Stimulated activated CD4-positive, alpha-beta T cell treated with anti-CD3 and anti-CD28 coated beads, TNF-alpha, amount 100 ng/mL, for 48 hours (primary cell): ENCODE results near the gene EIF3I.

Experiments used
- DNase-seq, 3 donors: peaks; one replicate each; pipeline ENCODE4 v3.0.0-alpha.2; 2020; ENCODE audit warnings: low read depth in 3 of 3

The EIF3I gene

GRCh38 chr1:32198237-32199042, 23.8 kb upstream of the EIF3I start:
- DNase-seq: no peak

DNA sequence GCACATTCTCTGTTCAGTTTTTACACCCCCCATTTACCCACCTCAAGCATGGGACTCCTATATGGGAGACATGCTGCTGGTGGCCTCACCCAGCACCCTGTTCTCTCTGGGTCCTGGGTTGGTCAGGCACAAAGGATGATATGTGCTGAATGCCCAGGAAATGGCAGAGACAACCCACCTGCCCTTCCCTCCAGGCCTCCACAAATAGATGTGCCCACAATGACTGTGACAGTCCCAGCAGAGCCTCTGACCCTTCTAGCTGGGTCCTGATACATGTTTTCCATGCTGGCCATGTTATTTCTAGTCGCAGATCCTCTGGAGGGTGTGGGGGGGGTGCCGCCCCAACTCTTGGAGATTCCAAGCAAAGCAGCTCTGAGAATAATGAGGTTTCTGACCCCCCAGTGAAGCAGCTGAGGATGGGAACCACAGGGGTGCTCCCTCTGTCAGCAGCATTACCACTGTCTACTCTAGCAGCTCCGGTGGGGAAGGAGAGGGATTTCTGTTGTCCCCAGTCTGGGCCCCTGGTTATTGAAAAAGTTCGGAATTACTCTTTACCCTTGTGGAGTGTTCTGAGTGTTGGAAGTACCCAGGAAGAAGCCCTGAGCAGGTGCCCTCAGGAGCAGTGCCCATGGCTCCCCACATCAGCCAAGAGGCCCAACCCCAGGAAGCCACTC, 23.0 kb upstream of the EIF3I start:
- DNase-seq: no peak

DNA sequence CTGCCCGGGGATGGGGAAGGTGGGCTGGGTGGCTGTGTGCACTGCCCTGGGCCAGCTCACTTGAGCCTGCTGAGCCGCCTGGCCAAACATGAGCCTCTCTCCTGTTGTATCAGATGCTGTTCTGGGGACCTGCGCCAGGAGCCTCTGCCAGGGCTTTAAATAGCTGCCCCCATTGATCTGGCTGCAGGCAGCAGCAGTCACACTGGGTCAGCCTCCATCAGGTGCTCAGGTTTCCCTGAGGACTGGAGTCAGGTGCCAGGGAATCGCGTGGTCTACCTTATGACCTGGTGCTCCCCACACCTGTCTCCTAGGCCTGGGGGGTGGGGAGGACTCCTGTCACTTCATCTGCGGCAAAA, 22.5 kb upstream of the EIF3I start:
- DNase-seq: no peak

- peak in 1 of 3 donors; percentile 47 for DNase-seq
Observed at GRCh38 chr1:32200226-32201010, 21.8 kb upstream of the EIF3I start, which contains the start of gene CCDC28B. Gene CCDC28B (plus strand): TSS chr1:32200595. CDS start chr1:32201936, 1,341 bp downstream.

DNA sequence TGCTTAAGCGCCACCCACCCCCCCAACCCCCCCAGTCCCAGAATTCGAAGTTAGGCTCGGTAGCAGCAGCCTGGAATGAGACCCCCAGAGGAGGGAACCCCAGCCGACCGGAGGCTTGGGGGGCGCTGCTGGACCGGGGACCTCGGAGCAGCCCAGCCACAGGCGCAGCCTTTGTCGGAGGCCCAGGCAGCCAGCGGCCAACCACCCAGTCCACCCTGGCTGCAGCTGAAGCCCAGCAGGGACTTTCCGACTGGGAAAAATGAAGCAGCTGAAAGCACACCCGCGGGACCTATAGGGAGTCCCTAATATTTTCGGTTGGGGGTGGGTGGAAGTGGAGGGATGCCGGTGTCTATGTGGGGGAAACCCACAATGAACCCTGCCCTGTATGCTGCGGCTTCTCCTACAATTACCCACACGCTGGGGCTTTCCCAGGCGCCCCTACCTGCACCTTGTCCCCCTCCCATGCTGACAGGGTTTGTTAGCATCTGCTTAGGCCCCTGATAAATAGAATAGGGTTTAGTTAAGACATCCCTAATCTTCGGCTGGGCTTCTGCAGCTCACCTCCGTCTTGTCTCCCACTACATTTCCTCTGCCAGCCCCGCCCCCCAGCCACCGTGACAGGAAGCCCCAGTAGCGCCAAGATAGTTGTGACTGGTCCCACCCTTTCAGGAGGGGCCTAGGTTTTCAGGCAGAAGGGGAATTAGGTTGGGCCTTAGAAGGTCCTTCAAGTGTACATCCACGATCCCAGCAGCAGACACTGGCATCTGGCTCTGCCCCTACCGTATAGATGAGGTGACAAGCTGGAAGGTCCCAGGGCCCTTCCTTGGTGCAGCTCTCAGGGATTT, 21.0 kb upstream of the EIF3I start:
- DNase-seq: peak; percentile 48 to 80 (median 64)

GRCh38 chr1:32204943-32205361, 17.3 kb upstream of the EIF3I start:
- DNase-seq: no peak

- peak; percentile 73 to 87 (median 73) for DNase-seq
Observed at GRCh38 chr1:32205401-32206370, 16.5 kb upstream of the EIF3I start, which contains the start of gene IQCC. Gene IQCC (plus strand): TSS chr1:32205671. CDS start chr1:32205682, 11 bp downstream.

- no peak for DNase-seq
Observed at GRCh38 chr1:32208469-32208868, 13.7 kb upstream of the EIF3I start.

- DNase-seq: no peak
Observed at GRCh38 chr1:32208891-32209328, 13.3 kb upstream of the EIF3I start, which contains the start of gene DCDC2B. Gene DCDC2B (plus strand): TSS chr1:32209089. CDS start chr1:32209094, 5 bp downstream.

DNA sequence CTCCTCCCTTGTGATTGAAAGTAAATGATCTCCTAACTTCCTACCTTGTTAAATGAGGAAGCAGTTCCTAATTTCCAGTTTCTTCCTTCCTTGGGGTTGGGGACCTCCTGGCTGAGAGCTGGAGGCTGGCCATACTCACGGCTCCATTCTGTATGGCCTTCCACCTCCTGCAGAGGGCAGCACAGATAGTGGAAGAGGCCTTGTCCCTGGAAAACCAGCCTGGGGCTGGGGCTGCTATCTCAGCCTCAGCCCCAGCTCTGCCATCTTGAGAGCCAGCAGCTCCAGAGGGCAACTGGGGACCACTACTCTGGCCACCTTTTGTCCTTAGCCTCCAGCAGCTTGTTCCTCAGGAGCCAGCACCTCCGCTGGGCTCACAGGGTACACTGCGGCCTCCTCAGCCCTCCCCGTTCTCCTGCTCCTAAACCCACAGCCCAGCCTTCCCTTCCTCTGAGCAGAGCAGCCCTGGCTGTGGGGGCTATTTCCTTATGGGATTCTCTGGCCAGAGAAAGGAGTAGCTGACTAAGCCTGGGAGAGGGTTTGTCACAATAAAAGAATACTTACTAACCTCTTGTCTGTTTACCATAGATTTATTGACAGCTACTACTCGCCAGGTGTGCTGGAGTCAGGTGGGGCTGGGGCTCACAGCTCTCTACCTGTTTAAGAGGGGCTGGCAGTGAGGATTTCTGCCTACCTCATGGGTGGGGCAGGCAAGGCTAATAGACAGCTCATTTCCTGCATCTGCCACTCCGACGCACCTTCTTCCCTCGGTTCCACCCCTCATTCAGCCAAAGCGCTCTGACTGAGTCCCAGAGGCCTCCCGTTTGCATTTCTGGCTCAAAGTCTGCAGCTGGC, 6.4 kb upstream of the EIF3I start:
- DNase-seq: peak in 2 of 3 donors; percentile 32 to 55

DNA sequence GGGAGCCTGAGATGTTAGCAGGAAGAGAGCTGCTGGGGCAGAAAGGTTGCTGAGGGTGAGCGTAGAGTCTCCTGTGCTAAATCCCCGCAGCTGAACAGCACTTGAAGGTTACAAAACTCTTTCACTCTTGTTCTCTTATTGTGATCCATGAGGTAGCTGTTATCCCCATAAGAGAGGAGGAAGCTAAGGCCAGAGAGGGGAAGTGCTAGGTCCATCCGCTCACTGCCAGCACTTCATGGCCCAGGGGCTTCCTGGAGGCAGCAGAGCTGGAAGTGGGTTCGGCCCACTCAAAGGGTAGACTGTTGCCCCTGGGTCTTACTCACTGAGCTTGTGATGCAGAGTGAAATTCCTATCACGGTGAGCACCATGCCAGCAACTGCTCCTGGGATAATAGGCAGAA, 5.6 kb upstream of the EIF3I start:
- no peak for DNase-seq

DNA sequence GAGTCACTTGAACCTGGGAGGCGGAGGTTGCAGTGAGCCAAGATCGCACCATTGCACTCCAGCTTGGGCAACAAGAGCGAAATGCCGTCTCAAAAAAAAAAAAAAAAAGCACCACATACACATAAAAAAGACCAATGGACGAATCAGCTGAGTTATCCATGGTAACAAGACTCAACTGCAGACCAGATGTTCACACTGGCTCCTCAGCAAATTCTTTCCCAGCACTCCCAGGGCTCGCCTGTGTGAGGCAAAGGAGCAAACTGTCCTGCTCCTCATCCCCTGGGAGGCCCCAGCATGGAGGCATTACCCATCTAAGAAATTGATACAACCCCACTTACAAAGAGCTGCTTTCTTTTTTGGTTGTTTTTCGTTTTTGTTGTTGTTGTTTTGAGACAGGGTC, 3.2 kb upstream of the EIF3I start:
- no peak for DNase-seq

DNA sequence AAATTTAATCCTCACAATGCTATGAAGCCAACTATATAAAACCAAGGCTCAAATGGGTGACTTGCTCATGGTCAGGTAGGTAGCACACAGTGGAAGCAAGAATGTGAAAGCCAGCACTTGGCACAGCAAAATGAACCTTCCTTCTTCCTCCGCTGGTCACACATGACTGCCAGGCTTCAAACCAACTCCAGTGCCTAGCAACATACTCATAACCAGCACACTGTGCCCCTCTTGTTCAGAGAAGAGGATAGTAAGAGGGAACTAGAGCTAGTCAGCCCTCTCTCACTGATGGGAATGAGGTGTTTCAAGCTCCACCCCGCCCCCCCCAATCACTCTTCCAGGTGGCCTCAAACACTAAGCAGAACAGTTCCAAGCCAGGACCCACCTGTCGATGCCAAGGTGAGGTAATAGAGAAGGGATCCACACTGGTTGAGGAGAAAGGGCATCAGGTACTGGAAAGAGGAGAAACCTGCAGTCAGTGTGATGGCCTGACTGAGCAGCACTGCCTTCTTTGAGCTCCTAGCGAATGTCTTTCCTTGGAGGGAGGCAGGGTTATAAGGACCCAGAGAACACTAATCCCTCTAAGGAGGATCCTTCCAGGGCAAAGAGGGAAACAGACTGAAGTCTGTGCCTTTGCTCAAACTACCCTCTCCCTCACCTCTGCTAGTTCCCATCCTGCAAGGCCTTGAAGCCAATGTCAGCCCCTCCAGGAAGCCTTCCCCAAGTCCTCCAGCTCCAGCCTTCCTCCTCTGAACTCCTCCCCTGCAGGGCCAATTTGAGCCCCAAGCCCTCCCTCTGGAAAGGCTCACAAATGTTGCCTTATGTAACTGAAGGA, 1.2 kb upstream of the EIF3I start:
- no peak for DNase-seq

GRCh38 chr1:32221581-32221979, 627 bp upstream of the EIF3I start:
- DNase-seq: no peak

- no peak for DNase-seq
Observed at GRCh38 chr1:32223683-32224082, 1.5 kb downstream of the EIF3I start.

GRCh38 chr1:32224285-32224684, 2.1 kb downstream of the EIF3I start:
- no peak for DNase-seq

DNA sequence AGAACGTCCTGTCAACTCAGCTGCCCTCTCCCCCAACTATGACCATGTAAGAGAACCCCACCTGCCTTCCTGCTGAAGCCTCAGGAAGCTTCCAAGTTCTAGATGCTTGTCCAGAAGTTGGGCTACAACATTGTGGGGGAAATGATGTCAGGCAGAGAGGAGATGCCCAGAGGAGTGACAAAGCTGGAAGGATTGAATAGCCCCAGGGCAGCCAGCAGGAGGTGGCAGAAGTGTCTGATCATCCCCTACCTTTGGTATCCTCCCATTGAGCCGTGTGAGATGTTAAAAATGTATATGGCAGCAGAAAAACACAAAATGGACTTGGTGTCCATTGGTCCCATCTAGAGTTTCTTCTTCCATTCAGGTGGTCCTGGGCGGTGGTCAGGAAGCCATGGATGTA, 6.6 kb downstream of the EIF3I start:
- no peak for DNase-seq

DNA sequence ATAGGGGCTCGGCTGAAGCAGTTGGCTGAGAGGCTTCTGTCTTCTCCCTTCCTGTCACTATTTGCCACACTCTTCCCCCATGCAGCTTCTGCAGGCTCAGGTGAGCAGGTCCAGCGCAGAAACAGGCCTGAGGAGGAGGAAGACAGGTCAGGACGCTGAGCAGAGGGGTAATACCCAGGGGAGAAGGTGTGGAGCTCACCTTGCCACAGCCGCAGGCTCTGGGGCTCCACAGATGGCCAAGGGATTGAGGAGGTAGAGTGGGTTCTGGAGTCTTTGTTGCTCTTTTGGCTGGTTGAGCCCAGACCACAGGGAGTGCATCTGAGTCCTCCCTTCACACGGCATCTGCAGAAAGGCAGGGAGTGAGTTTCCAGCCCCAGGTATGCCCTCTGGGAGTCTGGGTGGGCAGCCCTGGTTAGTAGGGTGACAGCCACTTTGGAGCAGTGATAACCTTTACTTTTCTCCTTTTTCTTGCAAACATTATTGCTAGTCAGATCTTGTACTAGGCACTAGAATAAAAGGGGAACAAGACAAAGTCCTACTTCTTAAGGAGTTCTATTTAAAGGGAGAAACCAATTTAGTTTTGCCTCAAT, 9.7 kb downstream of the EIF3I start:
- DNase-seq: no peak
